B cell (primary cell): Measurements from ENCODE around the gene ZNF496. TPM values are rescaled to one million over a fixed set of nuclear protein-coding genes. Genes with fewer than 3 reads are reported as not detected.

Experiments used
- ATAC-seq: fragments of 200-7000 bp; cut with Tn5 transposase; one replicate; pipeline ENCODE4 v1.10.0; 2021; ENCODE audit warnings: low read depth, mild to moderate bottlenecking, moderate number of reproducible peaks, moderate library complexity
- CTCF ChIA-PET: fragments of 350-600 bp; sonication (Branson Sonifier 250); formaldehyde crosslinking; loops from one replicate; lab custom pipeline; 2021; ENCODE audit warnings: antibody characterized with exemption, inconsistent platforms; lab: Charles Lee
- POLR2A ChIA-PET: fragments of 350-600 bp; sonication (Branson Sonifier 250); formaldehyde crosslinking; loops from one replicate; lab custom pipeline; 2021; ENCODE audit warnings: antibody characterized with exemption; lab: Charles Lee
- DNase-seq: peaks from one replicate; pipeline ENCODE4 v3.0.0; 2013
- H2AFZ ChIP-seq: 2 replicates; pipeline ENCODE4 v1.6.1; 2012; ENCODE audit warnings: mild to moderate bottlenecking, low read depth, low read length; ENCODE audit not compliant: insufficient read depth, poor library complexity, severe bottlenecking
- H3K27ac ChIP-seq, 2 donors: 1 replicate in 1 of 2; 2 replicates in 1 of 2; pipeline ENCODE4 v1.5.1; 2012 to 2013; ENCODE audit warnings: low read length in 2 of 2, mild to moderate bottlenecking in 2 of 2, moderate library complexity in 1 of 2
- H3K27me3 ChIP-seq, 4 experiments: fragments of 200-600 bp in 1 of 4; sonication (generic) in 1 of 4; replicated peaks in 1 of 4; 1 replicate in 2 of 4; 2 replicates in 2 of 4; pipeline versions ENCODE4 v1.6.1 to v1.7.0; 2013 to 2016; ENCODE audit warnings: low read length in 3 of 4, mild to moderate bottlenecking in 2 of 4, mixed read lengths in 1 of 4, moderate library complexity in 1 of 4; ENCODE audit not compliant: insufficient read depth in 4 of 4, control insufficient read depth in 3 of 4; ENCODE audit errors: control extremely low read depth in 1 of 4
- H3K36me3 ChIP-seq, 2 experiments: replicated peaks in 1 of 2; 1 replicate in 1 of 2; 2 replicates in 1 of 2; pipeline versions ENCODE4 v1.6.1 to v1.7.1; 2013; ENCODE audit warnings: low read length in 1 of 2; ENCODE audit not compliant: insufficient read depth in 2 of 2, control insufficient read depth in 1 of 2; ENCODE audit errors: control extremely low read depth in 1 of 2, extremely low read depth in 1 of 2
- H3K4me1 ChIP-seq, 2 donors: fragments of 200-600 bp in 1 of 2; sonication (generic) in 1 of 2; 1 replicate in 1 of 2; 2 replicates in 1 of 2; pipeline versions ENCODE4 v1.5.1 to v1.6.1; 2013 to 2017; ENCODE audit warnings: low read length in 2 of 2; ENCODE audit not compliant: control insufficient read depth in 2 of 2, insufficient read depth in 2 of 2
- H3K4me2 ChIP-seq: replicated peaks from 2 replicates; pipeline ENCODE3; 2012; ENCODE audit warnings: mild to moderate bottlenecking, low read depth, low read length; ENCODE audit not compliant: poor library complexity, severe bottlenecking
- H3K4me3 ChIP-seq, 5 experiments: fragments of 200-600 bp in 1 of 5; sonication (generic) in 1 of 5; 1 replicate in 3 of 5; 2 replicates in 2 of 5; pipeline versions ENCODE4 v1.5.1 to v1.7.0; 2011 to 2016; ENCODE audit warnings: low read length in 4 of 5, mild to moderate bottlenecking in 4 of 5, low read depth in 2 of 5, control low read depth in 1 of 5, moderate library complexity in 1 of 5; ENCODE audit not compliant: insufficient read depth in 1 of 5; ENCODE audit errors: control extremely low read depth in 1 of 5, extremely low read depth in 1 of 5
- H3K79me2 ChIP-seq: fragments of 200-600 bp; sonication (generic); one replicate; pipeline ENCODE4 v1.6.0; 2016; ENCODE audit warnings: low read length; ENCODE audit not compliant: control insufficient read depth, insufficient read depth
- H3K9ac ChIP-seq: fragments of 200-600 bp; sonication (generic); 2 replicates; pipeline ENCODE4 v1.6.1; 2017; ENCODE audit warnings: mild to moderate bottlenecking, low read length, moderate library complexity
- H3K9me3 ChIP-seq, 3 donors: one replicate each; pipeline versions ENCODE4 v1.6.1 to v1.7.1; 2013; ENCODE audit warnings: low read length in 2 of 3; ENCODE audit not compliant: control insufficient read depth in 2 of 3, insufficient read depth in 1 of 3; ENCODE audit errors: control extremely low read depth in 1 of 3
- H4K20me1 ChIP-seq: 2 replicates; pipeline ENCODE4 v1.6.0; 2012; ENCODE audit warnings: mild to moderate bottlenecking, low read length; ENCODE audit not compliant: insufficient read depth, control insufficient read depth, poor library complexity, severe bottlenecking
- H3K27ac Mint-ChIP-seq: one replicate; pipeline ENCODE4 v1.8.0; 2021; ENCODE audit warnings: mixed read lengths
- H3K27me3 Mint-ChIP-seq: one replicate; pipeline ENCODE4 v1.8.0; 2021; ENCODE audit warnings: mixed read lengths
- H3K4me1 Mint-ChIP-seq: one replicate; pipeline ENCODE4 v1.8.0; 2021; ENCODE audit warnings: mixed read lengths
- H3K4me3 Mint-ChIP-seq: one replicate; pipeline ENCODE4 v1.8.0; 2021; ENCODE audit warnings: mixed read lengths
- H3K9me3 Mint-ChIP-seq: one replicate; pipeline ENCODE4 v1.8.0; 2022; ENCODE audit warnings: mixed read lengths; ENCODE audit not compliant: insufficient read depth
- CTCF ChIP-seq: fragments of 200-600 bp; IDR thresholded peaks from one replicate; pipeline ENCODE4 v1.8.0; 2022; ENCODE audit warnings: antibody characterized with exemption, mild to moderate bottlenecking
- EZH2 ChIP-seq: IDR thresholded peaks from 2 replicates; pipeline ENCODE4 v1.6.1; 2012; ENCODE audit warnings: borderline replicate concordance, low read depth, mild to moderate bottlenecking, moderate library complexity, low read length; ENCODE audit not compliant: insufficient read depth, poor library complexity, severe bottlenecking
- WGBS: methylation state at CpG from one replicate; pipeline ENCODE4 v1.1.5; 2013; ENCODE audit warnings: missing lambda C conversion rate; ENCODE audit not compliant: insufficient coverage; 5-methylcytosine and 5-hydroxymethylcytosine counted together
- intact Hi-C: fragments of 100-400 bp; cut with micrococcal nuclease; formaldehyde crosslinking; loops from one replicate; pipeline ENCODE4 v1.10.0; 2022
- polyA plus RNA-seq: library from polyadenylated mRNA; depleted of rRNA; stranded (reverse); fragments of >200 nt; gene quantifications from 2 replicates; pipeline ENCODE4 v1.2.3, GENCODE V29; 2012
- small RNA-seq: library from RNA; depleted of rRNA; stranded (forward); fragments of <200 nt; gene quantifications from one replicate; pipeline ENCODE3, GENCODE V24; 2012; ENCODE audit warnings: low replicate concordance, low read depth; ENCODE audit not compliant: insufficient read length
- total RNA-seq, 2 donors: library from RNA; stranded (reverse); fragments of 120-200 nt in 1 of 2; gene quantifications; 1 replicate in 1 of 2; 2 replicates in 1 of 2; pipeline versions ENCODE4 v1.2.3 to v1.2.4, GENCODE V29; 2013 to 2022

ZNF496 gene
- total and polyA plus RNA-seq, 2 donors (not counting 1 experiment from before 2014, with no cell fraction given): 9.9 to 22.6 TPM

GRCh38 chr1:247247568-247247967 is 84.1 kb downstream of the ZNF496 start:
- WGBS: no CpG with 5 or more reads among the region's 1 CpG
- no peak overlapping the region for H3K27ac ChIP-seq
- no peaks in the 10 kb centered on the region for H3K79me2 ChIP-seq
- no peak overlapping the region for H2AFZ ChIP-seq
- peaks cover 4 to 18% (median 10%) of the 10 kb centered on the region in 3 donors for H3K9me3 ChIP-seq
- no peaks in the 10 kb centered on the region for H3K36me3 ChIP-seq
- Mint-ChIP-seq H3K27ac (no peak overlapping the region), H3K27me3 (peaks cover 11% of the 10 kb centered on the region), H3K9me3 (peaks cover 17% of the 10 kb centered on the region), H3K4me3 (no peak overlapping the region), H3K4me1 (no peaks in the 10 kb centered on the region)
- no peak overlapping the region for H3K4me3 ChIP-seq
- H3K27me3 ChIP-seq: no peaks in the 10 kb centered on the region
- DNase-seq (no peak), ATAC-seq (no peak)
- intact Hi-C loops: no loop called here
- POLR2A ChIA-PET: no interaction called here
- TF ChIP-seq CTCF: no peak
- no peak for TF ChIP-seq EZH2
- H3K4me2 ChIP-seq: no peak overlapping the region
- no peaks in the 10 kb centered on the region for H3K4me1 ChIP-seq
- H4K20me1 ChIP-seq: no peaks in the 10 kb centered on the region
- CTCF ChIA-PET: no interaction called here
- no peak overlapping the region for H3K9ac ChIP-seq

Small RNAs within 50 kb of the gene (small RNA-seq; reads per million reads assigned to genes)
- not detected for gene RF00019

Other genes with a start within 250 kb of the ZNF496 start
- gene ZNF669, start 227.5 kb downstream of the ZNF496 start, total RNA-seq: 20.8 and 21.3 TPM in 2 replicates
- 16.3 and 23.5 TPM in 2 replicates for gene ZNF669, start 227.5 kb downstream of the ZNF496 start, polyA plus RNA-seq
- 23.8 and 24.2 TPM in 2 replicates for gene ZNF124, start 159.8 kb downstream of the ZNF496 start, total RNA-seq
- gene ZNF124, start 159.8 kb downstream of the ZNF496 start, polyA plus RNA-seq: 4.7 and 5.0 TPM in 2 replicates
- not detected in 2 replicates for gene VN1R5, start 75.8 kb downstream of the ZNF496 start, total RNA-seq
- gene VN1R5, start 75.8 kb downstream of the ZNF496 start, polyA plus RNA-seq: not detected in 2 replicates
- gene NLRP3, start 84.3 kb upstream of the ZNF496 start, total RNA-seq: 1.00 and 1.4 TPM in 2 replicates
- gene NLRP3, start 84.3 kb upstream of the ZNF496 start, polyA plus RNA-seq: 1.7 and 2.9 TPM in 2 replicates
- gene OR2B11, start 126.2 kb upstream of the ZNF496 start, total RNA-seq: not detected in 2 replicates
- gene OR2B11, start 126.2 kb upstream of the ZNF496 start, polyA plus RNA-seq: not detected in 2 replicates
- not detected in 2 replicates for gene OR2C3, start 204.6 kb upstream of the ZNF496 start, total RNA-seq
- gene OR2C3, start 204.6 kb upstream of the ZNF496 start, polyA plus RNA-seq: not detected in 2 replicates
- gene GCSAML, start 217.3 kb upstream of the ZNF496 start, total RNA-seq: not detected in 2 replicates
- gene GCSAML, start 217.3 kb upstream of the ZNF496 start, polyA plus RNA-seq: 0.04 TPM in 1 of 2 replicates, not detected in the other